Central memory CD8-positive, alpha-beta T cell (primary cell): ENCODE measurements around the gene TACC2.

ENCODE experiments used
- ATAC-seq: fragments of 150-1000 bp; cut with Tn5 transposase; replicated peaks from 2 replicates; pipeline ENCODE4 v1.10.0; 2022; ENCODE audit warnings: mild to moderate bottlenecking, moderate FRiP score, moderate number of reproducible peaks; ENCODE audit not compliant: poor library complexity, severe bottlenecking; ENCODE audit errors: extremely low read depth
- DNase-seq, 2 donors: peaks; one replicate each; pipeline ENCODE4 v3.0.0; 2021; ENCODE audit warnings: low spot score in 2 of 2
- H3K27ac Mint-ChIP-seq: one replicate; pipeline ENCODE4 v1.8.0; 2022; ENCODE audit warnings: low read depth, mild to moderate bottlenecking, moderate library complexity, mixed read lengths
- H3K27me3 Mint-ChIP-seq: one replicate; pipeline ENCODE4 v1.8.0; 2022; ENCODE audit warnings: mixed read lengths
- H3K36me3 Mint-ChIP-seq: one replicate; pipeline ENCODE4 v1.8.0; 2022; ENCODE audit warnings: mild to moderate bottlenecking, moderate library complexity, mixed read lengths; ENCODE audit not compliant: insufficient read depth
- H3K4me1 Mint-ChIP-seq: one replicate; pipeline ENCODE4 v1.8.0; 2022; ENCODE audit warnings: mixed read lengths
- H3K4me3 Mint-ChIP-seq: one replicate; pipeline ENCODE4 v1.8.0; 2022; ENCODE audit warnings: mild to moderate bottlenecking, moderate library complexity, mixed read lengths
- H3K9me3 Mint-ChIP-seq: one replicate; pipeline ENCODE4 v1.8.0; 2022; ENCODE audit warnings: mixed read lengths

Gene TACC2

DNA sequence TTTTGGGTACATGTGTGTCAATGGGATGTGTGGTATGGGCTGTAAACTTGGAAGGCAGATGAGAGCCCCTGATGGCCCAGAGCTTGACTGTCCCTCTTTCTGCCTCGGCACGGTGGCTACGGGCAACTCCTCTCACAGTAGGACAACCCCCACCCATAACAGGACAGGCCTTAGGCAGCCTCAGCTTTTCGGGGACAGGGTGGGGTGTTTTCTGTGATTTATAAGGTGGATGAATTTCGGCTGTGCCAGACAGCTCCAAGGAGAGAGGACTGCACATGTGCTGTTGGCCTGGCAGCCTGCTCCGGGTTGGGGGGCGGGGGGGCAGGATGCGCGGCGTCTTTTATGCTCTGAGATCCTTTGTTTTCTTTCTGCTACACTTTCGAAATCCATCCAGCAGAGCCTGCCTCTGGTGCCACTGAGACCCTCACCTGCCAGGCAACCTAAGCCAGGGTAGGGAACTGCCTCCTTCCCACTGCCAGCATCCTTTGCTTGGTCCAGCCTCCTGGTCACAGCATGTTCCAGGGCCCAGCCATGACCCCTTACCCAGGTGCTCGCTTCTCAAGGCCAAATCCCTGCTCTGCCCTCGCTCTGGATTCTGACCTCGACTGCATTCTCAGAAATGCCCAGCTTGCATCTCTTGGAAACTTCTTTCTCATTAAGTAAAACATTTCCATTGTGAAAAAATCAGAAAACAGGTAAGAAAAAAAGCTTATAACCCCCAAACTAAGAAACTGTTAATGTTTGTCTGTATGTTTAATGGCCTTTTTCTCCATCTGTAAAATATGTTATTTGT, 266.7 kb downstream of the TACC2 start:
- no peak for ATAC-seq
- no peak for DNase-seq
- H3K27me3 Mint-ChIP-seq = peaks cover 41% of the 10 kb centered on the region
- no peak overlapping the region for H3K4me3 Mint-ChIP-seq
- no peaks in the 10 kb centered on the region for H3K4me1 Mint-ChIP-seq
- H3K27ac Mint-ChIP-seq = no peak overlapping the region
- peaks cover 2% of the 10 kb centered on the region for H3K36me3 Mint-ChIP-seq
- no peaks in the 10 kb centered on the region for H3K9me3 Mint-ChIP-seq

- Mint-ChIP-seq H3K27me3 (peaks cover 49% of the 10 kb centered on the region), H3K9me3 (no peaks in the 10 kb centered on the region), H3K4me1 (no peaks in the 10 kb centered on the region), H3K36me3 (peaks cover 2% of the 10 kb centered on the region), H3K27ac (no peak overlapping the region), H3K4me3 (no peak overlapping the region)
- ATAC-seq (no peak), DNase-seq (no peak)
These were observed 268.1 kb downstream of the TACC2 start for GRCh38 chr10:122257041-122257440.

DNA sequence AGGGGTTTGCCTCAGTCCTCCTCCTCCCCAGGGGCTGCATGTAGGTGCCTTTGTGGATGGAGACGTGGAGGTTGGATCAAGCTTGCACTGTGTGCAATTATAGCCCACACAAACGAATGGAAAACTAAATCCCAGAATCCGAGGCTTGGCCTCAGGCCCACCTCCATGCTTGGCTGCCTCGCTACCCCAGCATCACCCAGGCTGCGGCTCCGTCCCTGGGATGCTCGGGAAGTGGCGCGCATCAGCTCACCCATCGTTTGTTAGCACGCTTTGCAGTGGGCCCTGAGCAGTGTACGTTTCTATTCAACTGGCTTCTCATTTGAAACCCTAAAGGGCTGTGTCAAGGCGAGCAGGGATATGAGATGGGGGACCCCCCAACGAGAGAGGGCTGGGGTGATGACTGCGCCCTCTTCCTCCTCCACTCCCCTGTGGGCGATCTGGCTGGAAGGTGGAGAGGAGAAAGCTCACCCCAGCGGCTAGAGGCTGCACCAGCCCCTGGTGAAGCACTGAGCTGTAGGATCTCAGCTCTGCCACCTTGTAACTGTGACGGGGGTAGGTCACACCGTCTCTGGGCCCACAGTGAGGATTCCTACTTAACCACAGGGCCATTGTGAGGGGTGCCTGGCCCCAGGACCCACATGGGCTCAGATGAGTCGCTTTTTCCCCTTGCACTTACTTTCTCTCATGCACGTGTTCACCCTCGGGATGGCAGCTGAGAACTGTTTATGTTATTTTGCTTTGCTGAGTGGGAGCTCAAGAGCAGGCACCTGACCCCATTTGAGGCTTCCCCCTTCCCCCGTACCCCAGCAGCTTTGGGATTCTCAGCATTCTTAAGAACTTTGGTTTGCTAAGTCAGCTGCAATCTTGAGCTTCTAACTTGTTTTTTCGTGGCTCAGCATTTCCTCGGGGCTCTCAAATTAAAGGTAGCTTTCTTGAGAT, 269.4 kb downstream of the TACC2 start:
- H3K4me3 Mint-ChIP-seq = no peak overlapping the region
- no peaks in the 10 kb centered on the region for H3K9me3 Mint-ChIP-seq
- H3K27ac Mint-ChIP-seq = no peak overlapping the region
- H3K4me1 Mint-ChIP-seq = no peaks in the 10 kb centered on the region
- DNase-seq = no peak
- ATAC-seq = no peak
- peaks cover 2% of the 10 kb centered on the region for H3K36me3 Mint-ChIP-seq
- peaks cover 58% of the 10 kb centered on the region for H3K27me3 Mint-ChIP-seq

GRCh38 chr10:122259075-122259466, 270.1 kb downstream of the TACC2 start:
- no peak overlapping the region for H3K4me3 Mint-ChIP-seq
- no peaks in the 10 kb centered on the region for H3K4me1 Mint-ChIP-seq
- no peaks in the 10 kb centered on the region for H3K9me3 Mint-ChIP-seq
- DNase-seq (no peak), ATAC-seq (no peak)
- peaks cover 2% of the 10 kb centered on the region for H3K36me3 Mint-ChIP-seq
- H3K27ac Mint-ChIP-seq = no peak overlapping the region
- peaks cover 64% of the 10 kb centered on the region for H3K27me3 Mint-ChIP-seq

- DNase-seq = no peak
- no peaks in the 10 kb centered on the region for H3K36me3 Mint-ChIP-seq
- H3K27me3 Mint-ChIP-seq = peaks cover 70% of the 10 kb centered on the region
- H3K4me1 Mint-ChIP-seq = no peaks in the 10 kb centered on the region
- no peak for ATAC-seq
- H3K4me3 Mint-ChIP-seq = no peak overlapping the region
- no peak overlapping the region for H3K27ac Mint-ChIP-seq
- H3K9me3 Mint-ChIP-seq = no peaks in the 10 kb centered on the region
These were observed 272.6 kb downstream of the TACC2 start for GRCh38 chr10:122261584-122261983.

DNA sequence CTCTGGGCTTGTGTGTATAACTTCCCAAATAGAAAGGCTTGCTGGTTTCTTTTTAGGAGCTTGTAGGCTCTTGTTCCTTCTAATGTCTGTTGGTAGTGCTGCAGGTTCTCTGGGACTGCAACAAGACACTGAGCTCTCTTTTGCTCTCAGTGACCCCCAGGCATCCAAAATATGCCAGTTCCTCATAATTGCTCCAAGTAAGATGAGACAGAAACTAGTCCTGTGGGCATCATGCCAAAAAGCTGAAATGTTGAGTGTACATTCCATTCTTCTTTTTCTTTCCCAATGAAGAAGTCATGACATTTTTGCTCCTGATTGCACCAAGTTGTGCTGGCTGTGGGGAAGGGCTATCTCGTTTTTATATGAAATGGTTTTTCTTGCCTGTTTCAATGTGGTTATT, 275.0 kb downstream of the TACC2 start:
- Mint-ChIP-seq H3K27me3 (peaks cover 80% of the 10 kb centered on the region), H3K27ac (no peak overlapping the region), H3K36me3 (no peaks in the 10 kb centered on the region), H3K9me3 (no peaks in the 10 kb centered on the region), H3K4me3 (no peak overlapping the region), H3K4me1 (peaks cover 6% of the 10 kb centered on the region)
- DNase-seq = no peak
- no peak for ATAC-seq

DNA sequence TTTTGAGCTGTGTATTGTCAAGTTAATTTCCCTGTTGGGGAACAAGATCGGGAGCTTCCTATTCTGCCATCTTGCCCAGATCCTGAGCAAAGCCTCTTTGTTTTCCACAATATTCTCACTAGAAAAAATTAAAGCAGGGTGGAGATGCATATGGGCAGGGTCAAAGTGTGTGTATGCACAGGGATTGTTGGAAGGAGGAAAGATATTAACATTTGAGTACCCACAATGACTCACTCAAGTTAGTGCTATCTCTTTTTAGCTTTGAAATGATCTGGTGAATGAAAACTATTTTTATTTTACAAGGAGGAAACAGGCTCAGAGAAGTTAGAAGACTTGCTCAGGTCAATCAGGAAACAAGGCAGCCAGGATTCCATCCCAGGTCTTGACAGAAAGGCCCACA, 275.5 kb downstream of the TACC2 start:
- Mint-ChIP-seq H3K4me1 (peaks cover 6% of the 10 kb centered on the region), H3K9me3 (no peaks in the 10 kb centered on the region), H3K4me3 (no peak overlapping the region), H3K36me3 (no peaks in the 10 kb centered on the region), H3K27ac (no peak overlapping the region), H3K27me3 (peaks cover 79% of the 10 kb centered on the region)
- ATAC-seq = no peak
- no peak for DNase-seq

- H3K9me3 Mint-ChIP-seq = no peaks in the 10 kb centered on the region
- no peak for DNase-seq
- no peak overlapping the region for H3K4me3 Mint-ChIP-seq
- no peak overlapping the region for H3K27ac Mint-ChIP-seq
- peaks cover 74% of the 10 kb centered on the region for H3K27me3 Mint-ChIP-seq
- peaks cover 6% of the 10 kb centered on the region for H3K4me1 Mint-ChIP-seq
- H3K36me3 Mint-ChIP-seq = no peaks in the 10 kb centered on the region
- no peak for ATAC-seq
These were observed 276.0 kb downstream of the TACC2 start for GRCh38 chr10:122264931-122265330.

DNA sequence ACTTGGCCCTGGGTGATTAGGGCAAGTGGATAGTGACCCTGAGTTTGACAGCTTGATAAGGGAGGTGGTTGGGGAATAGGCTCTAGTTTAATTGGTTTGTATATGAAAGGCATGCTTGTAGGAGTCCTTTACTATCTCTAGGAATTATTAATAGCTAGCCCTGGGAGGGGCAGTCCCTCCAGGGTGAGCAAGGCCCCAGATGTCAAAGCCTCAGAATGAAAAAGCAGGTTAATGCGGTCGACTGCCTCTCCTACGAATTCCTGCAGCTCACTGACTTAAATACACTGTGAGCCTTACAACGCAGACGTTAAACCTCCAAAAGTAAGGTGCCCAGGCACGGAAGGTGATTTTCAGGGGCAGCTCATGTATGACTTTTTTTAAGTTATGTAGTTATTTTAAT, 276.9 kb downstream of the TACC2 start:
- ATAC-seq (no peak), DNase-seq (no peak)
- Mint-ChIP-seq H3K27ac (no peak overlapping the region), H3K4me1 (peaks cover 6% of the 10 kb centered on the region), H3K27me3 (peaks cover 64% of the 10 kb centered on the region), H3K36me3 (no peaks in the 10 kb centered on the region), H3K4me3 (no peak overlapping the region), H3K9me3 (no peaks in the 10 kb centered on the region)

- Mint-ChIP-seq H3K4me3 (no peak overlapping the region), H3K9me3 (no peaks in the 10 kb centered on the region), H3K36me3 (no peaks in the 10 kb centered on the region), H3K4me1 (peaks cover 6% of the 10 kb centered on the region), H3K27ac (no peak overlapping the region), H3K27me3 (peaks cover 62% of the 10 kb centered on the region)
- peak; percentile 60 for ATAC-seq
- DNase-seq = peak in 1 of 2 donors; percentile 28
These were observed 279.1 kb downstream of the TACC2 start for GRCh38 chr10:122267849-122268737.

DNA sequence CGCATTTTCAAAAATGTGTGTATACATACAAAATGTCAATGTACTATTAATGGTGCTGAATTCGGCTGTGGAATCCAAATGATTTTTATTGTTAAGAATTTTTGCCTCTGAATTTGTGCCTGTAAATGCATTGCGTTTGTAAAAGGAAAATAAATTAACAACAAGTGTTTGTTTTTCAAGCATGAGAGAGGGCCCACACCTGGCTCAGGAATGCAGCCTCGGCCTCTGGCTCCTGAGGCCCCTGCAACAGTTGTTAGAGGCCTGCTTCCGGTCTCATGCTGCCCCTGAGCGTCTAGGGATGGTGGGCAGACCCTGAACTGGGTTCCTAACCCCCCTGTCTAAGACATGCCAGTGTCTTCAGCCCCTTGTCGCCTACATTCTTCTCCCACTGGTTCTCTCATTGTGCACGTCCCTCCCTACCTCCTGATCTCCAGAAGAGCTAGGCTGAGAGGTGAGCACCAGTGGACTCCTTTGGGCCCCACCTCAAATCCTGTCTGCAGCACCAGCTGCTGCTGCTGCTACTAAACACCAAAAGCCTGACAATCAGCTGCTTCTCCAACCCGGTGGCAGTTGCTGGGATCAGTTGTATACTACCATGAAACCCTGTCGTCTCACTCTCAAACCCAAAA, 280.2 kb downstream of the TACC2 start:
- Mint-ChIP-seq H3K36me3 (no peaks in the 10 kb centered on the region), H3K27ac (no peak overlapping the region), H3K9me3 (no peaks in the 10 kb centered on the region), H3K4me1 (peaks cover 6% of the 10 kb centered on the region), H3K27me3 (peaks cover 51% of the 10 kb centered on the region), H3K4me3 (no peak overlapping the region)
- ATAC-seq (no peak), DNase-seq (no peak)

DNA sequence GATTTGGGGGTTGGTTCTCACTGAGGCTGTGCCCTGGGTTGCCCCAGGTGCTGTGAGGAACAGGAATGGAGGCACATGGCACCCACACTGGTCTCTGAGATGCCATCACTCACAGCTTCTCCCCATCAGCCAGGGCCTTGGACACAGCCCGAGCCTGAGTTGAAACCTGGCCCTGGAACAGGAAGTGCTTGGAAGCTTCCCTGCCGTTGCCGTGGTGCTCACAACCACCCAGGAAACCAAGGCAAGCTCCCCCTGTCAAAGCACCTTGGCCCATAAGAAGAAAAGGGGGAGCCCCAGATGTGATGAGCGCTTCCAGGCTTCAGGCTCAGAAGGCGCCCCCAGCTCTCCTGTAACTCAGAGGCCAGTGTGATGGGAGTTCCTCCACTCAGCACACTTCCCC, 282.1 kb downstream of the TACC2 start, which contains the start of gene BTBD16:
BTBD16 (plus strand) TSS at position 221 of the 400 bp plus-strand sequence. CDS start 3,786 bp downstream, outside the sequence.
- Mint-ChIP-seq H3K9me3 (no peaks in the 10 kb centered on the region), H3K27ac (no peak within 1 kb of the TSS), H3K27me3 (peaks cover 32% of the 10 kb centered on the region), H3K4me1 (peaks cover 6% of the 10 kb centered on the region), H3K36me3 (no peaks in the 10 kb centered on the region), H3K4me3 (no peak within 1 kb of the TSS)
- DNase-seq (no peak), ATAC-seq (no peak)
